ENCODE measurements around the gene FAM43A.

FAM43A gene

GRCh38 chr3:194714137-194714455, 28.4 kb downstream of the FAM43A start:
- DNase-seq (ENCODE audit: low read depth): no peak
- H3K4me3 ChIP-seq (ENCODE audit: low read depth, low read length): no peak overlapping the region
- no peak for TF ChIP-seq MYC (IDR thresholded peaks at IDR 0.05; ENCODE audit: low read depth, low read length)
- no peak for TF ChIP-seq MAX (IDR thresholded peaks at IDR 0.05; ENCODE audit: low read depth, low read length)

DNA sequence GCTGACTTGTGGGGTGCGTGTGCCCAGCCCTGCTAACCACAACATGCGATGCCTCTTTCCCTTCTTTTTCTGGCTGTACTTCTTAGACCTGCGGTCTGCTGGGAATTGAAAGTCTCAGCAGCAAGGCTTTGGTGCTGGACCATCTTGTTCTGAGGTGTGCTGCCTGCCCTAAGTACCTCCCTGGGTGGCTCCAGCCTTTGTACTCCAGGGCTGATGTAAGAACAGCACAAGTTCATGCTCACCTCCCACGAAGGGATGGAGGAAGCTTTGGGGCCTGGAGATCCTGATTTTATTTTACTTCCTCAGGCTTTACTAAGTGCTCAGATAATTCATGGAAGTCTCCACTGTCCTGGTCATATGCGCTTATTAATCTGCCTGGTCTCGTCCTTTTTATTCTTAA, 28.9 kb downstream of the FAM43A start:
- no peak for DNase-seq (ENCODE audit: low read depth)
- TF ChIP-seq MYC (IDR thresholded peaks at IDR 0.05; ENCODE audit: low read depth, low read length) (no peak), MAX (IDR thresholded peaks at IDR 0.05; ENCODE audit: low read depth, low read length) (no peak), POLR2A (IDR thresholded peaks at IDR 0.05; ENCODE audit: extremely low read depth, insufficient read length) (no peak)
- TF ChIP-seq, protein P1, sequence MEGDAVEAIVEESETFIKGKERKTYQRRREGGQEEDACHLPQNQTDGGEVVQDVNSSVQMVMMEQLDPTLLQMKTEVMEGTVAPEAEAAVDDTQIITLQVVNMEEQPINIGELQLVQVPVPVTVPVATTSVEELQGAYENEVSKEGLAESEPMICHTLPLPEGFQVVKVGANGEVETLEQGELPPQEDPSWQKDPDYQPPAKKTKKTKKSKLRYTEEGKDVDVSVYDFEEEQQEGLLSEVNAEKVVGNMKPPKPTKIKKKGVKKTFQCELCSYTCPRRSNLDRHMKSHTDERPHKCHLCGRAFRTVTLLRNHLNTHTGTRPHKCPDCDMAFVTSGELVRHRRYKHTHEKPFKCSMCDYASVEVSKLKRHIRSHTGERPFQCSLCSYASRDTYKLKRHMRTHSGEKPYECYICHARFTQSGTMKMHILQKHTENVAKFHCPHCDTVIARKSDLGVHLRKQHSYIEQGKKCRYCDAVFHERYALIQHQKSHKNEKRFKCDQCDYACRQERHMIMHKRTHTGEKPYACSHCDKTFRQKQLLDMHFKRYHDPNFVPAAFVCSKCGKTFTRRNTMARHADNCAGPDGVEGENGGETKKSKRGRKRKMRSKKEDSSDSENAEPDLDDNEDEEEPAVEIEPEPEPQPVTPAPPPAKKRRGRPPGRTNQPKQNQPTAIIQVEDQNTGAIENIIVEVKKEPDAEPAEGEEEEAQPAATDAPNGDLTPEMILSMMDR (IDR thresholded peaks at IDR 0.05; ENCODE audit: low read depth, low read length): no peak
- no peak overlapping the region for H3K4me3 ChIP-seq (ENCODE audit: low read depth, low read length)

DNA sequence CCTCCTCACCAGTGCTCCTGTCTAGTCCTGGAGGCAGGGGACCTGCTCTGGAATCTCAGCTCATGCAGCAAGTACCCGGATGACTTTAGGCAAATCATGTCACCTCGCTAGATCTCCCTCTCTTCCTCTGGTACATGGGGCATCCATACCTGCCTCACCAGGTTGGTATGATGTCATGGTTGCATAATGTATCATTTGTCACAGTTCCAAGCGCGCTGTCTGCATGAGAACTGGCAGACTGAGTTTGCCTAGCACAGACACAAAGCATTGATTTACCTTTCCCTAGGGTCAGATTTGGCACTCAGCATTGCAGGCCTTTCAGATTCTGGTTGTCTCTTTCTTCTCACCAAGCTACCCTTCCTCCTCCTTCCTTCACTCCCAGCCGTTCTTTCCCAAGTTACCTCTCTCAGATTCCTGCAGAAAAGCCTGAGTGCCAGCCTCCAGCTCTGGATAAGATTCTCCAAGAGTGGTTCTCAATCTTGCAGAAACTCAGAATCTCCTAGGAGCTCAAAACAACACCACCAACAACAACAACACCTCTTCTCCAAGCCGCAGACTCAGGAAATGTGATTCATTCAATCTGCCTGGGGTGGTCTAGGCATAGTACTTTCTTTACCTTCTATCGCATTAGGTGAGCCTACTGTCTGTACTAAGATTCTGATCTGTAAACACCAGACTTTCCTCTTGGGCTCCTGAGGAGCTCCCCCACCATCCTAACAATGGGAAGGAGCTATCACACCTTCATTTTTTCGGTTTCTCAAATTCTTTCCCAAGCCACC, 29.5 kb downstream of the FAM43A start:
- TF ChIP-seq, protein P1 (IDR thresholded peaks at IDR 0.05; ENCODE audit: low read depth, low read length): no peak
- TF ChIP-seq MAX (IDR thresholded peaks at IDR 0.05; ENCODE audit: low read depth, low read length) (no peak), POLR2A (IDR thresholded peaks at IDR 0.05; ENCODE audit: extremely low read depth, insufficient read length) (no peak), MYC (IDR thresholded peaks at IDR 0.05; ENCODE audit: low read depth, low read length) (no peak)
- DNase-seq (ENCODE audit: low read depth): no peak
- H3K4me3 ChIP-seq (ENCODE audit: low read depth, low read length): no peak overlapping the region

DNA sequence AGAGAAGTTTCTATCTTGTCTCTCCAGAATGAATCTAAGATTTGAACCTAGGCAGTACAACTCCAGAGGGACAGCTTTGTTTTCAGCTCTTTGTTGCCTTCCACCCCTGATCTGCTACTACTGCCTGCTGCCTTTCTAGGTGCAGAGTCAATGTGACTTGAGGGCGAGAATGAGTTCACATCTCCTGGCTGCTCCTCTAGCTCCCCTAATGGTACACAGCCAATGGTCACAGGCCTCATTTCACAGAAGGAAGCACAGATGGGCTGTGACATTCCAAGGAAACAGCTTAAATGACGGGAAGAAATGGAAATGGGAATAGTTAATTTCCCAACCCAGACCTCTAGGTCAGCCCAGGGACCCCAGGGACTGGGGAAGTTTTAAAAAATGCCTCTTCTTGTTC, 32.4 kb downstream of the FAM43A start:
- DNase-seq (ENCODE audit: low read depth): no peak
- TF ChIP-seq, protein P1 (IDR thresholded peaks at IDR 0.05; ENCODE audit: low read depth, low read length): no peak
- TF ChIP-seq POLR2A (IDR thresholded peaks at IDR 0.05; ENCODE audit: extremely low read depth, insufficient read length) (no peak), MAX (IDR thresholded peaks at IDR 0.05; ENCODE audit: low read depth, low read length) (no peak), MYC (IDR thresholded peaks at IDR 0.05; ENCODE audit: low read depth, low read length) (no peak)
- H3K4me3 ChIP-seq (ENCODE audit: low read depth, low read length): no peak overlapping the region

- TF ChIP-seq, protein P1 (IDR thresholded peaks at IDR 0.05; ENCODE audit: low read depth, low read length): no peak
- TF ChIP-seq POLR2A (IDR thresholded peaks at IDR 0.05; ENCODE audit: extremely low read depth, insufficient read length) (no peak), MYC (IDR thresholded peaks at IDR 0.05; ENCODE audit: low read depth, low read length) (no peak), MAX (IDR thresholded peaks at IDR 0.05; ENCODE audit: low read depth, low read length) (no peak)
- no peak overlapping the region for H3K4me3 ChIP-seq (ENCODE audit: low read depth, low read length)
- DNase-seq (ENCODE audit: low read depth): no peak
Observed at GRCh38 chr3:194720048-194720447, 34.4 kb downstream of the FAM43A start.

DNA sequence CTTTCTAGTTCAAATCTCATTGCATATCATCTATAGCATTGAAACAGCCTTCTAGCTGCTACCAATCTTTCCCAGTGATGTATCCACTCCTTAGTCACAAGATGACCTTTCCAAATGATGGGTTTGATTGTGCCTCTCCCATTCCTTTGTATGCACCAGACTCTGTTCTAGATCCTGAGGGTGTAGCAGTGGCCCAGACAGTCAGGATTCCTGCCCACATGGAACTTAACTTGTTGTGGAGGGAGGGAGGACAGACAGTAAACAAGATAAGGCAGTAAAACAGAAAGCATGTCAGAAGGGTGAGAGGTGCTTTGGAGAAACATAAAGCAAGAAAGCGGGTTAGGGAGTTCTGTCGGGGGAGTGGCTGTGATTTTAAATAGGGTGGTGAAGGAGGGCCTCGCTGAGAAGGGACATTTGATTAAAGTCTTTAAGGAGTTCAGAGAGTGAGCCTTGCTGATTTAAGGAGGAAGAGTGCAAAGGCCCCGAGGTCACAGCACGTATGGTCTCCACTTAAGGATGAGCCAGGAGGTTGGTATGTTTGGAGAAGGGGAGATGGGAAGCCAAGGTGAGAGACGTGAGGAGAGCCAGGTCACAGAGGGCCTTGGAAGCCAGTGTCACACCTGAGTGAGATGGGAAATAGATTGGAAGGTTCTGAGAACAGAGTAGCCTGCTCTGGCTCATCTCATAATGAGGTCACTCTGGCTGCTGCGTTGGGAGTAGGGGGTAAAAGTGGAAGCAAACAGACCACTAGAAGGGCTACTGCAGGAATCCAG, 38.3 kb downstream of the FAM43A start:
- H3K4me3 ChIP-seq (ENCODE audit: low read depth, low read length): no peak overlapping the region
- no peak for DNase-seq (ENCODE audit: low read depth)
- TF ChIP-seq, protein P1 (IDR thresholded peaks at IDR 0.05; ENCODE audit: low read depth, low read length): no peak
- TF ChIP-seq MAX (IDR thresholded peaks at IDR 0.05; ENCODE audit: low read depth, low read length) (no peak), POLR2A (IDR thresholded peaks at IDR 0.05; ENCODE audit: extremely low read depth, insufficient read length) (no peak), MYC (IDR thresholded peaks at IDR 0.05; ENCODE audit: low read depth, low read length) (no peak)
